Stimulated activated naive CD8-positive, alpha-beta T cell treated with anti-CD3 and anti-CD28 coated beads, Interleukin-15, amount 100 ng/mL, for 72 hours (primary cell): ENCODE results near the gene RNF13.
"Not testable (repeated sequence)": the region's sequence is repeated elsewhere in the genome, so short reads cannot be mapped to it uniquely, and the experiment has no call there.

Experiments
- ATAC-seq: fragments of 150-1000 bp; cut with Tn5 transposase; 2 replicates; pipeline ENCODE4 v1.10.0; 2021; ENCODE audit warnings: mild to moderate bottlenecking, moderate library complexity
- DNase-seq, 2 donors: peaks; one replicate each; pipeline ENCODE4 v3.0.0; 2021 to 2022
- H3K27ac Mint-ChIP-seq, 2 donors: one replicate each; pipeline ENCODE4 v1.8.0; 2022; ENCODE audit warnings: mild to moderate bottlenecking in 2 of 2, mixed read lengths in 2 of 2, moderate library complexity in 2 of 2
- H3K27me3 Mint-ChIP-seq: one replicate; pipeline ENCODE4 v1.8.0; 2022; ENCODE audit warnings: mixed read lengths
- H3K4me1 Mint-ChIP-seq: one replicate; pipeline ENCODE4 v1.8.0; 2022; ENCODE audit warnings: mild to moderate bottlenecking, mixed read lengths
- H3K4me3 Mint-ChIP-seq, 2 donors: one replicate each; pipeline ENCODE4 v1.8.0; 2022; ENCODE audit warnings: mild to moderate bottlenecking in 2 of 2, mixed read lengths in 2 of 2, moderate library complexity in 1 of 2
- H3K9me3 Mint-ChIP-seq, 2 donors: one replicate each; pipeline ENCODE4 v1.8.0; 2022; ENCODE audit warnings: mixed read lengths in 2 of 2

The RNF13 gene

GRCh38 chr3:149968216-149968615, 155.2 kb downstream of the RNF13 start:
- Mint-ChIP-seq H3K9me3 (no peaks in the 10 kb centered on the region), H3K4me3 (no peak overlapping the region), H3K27ac (no peak overlapping the region), H3K4me1 (peaks cover 15% of the 10 kb centered on the region), H3K27me3 (peaks cover 15% of the 10 kb centered on the region)
- DNase-seq (no peak), ATAC-seq (no peak)

GRCh38 chr3:149969110-149969939, 156.3 kb downstream of the RNF13 start:
- no peaks in the 10 kb centered on the region for H3K9me3 Mint-ChIP-seq
- peaks cover 15% of the 10 kb centered on the region for H3K4me1 Mint-ChIP-seq
- no peak overlapping the region for H3K27ac Mint-ChIP-seq
- no peak for ATAC-seq
- peaks cover 23% of the 10 kb centered on the region for H3K27me3 Mint-ChIP-seq
- no peak for DNase-seq
- H3K4me3 Mint-ChIP-seq: peak overlapping the region; percentile 77 to 87

GRCh38 chr3:149969940-149970715, 157.1 kb downstream of the RNF13 start:
- peak; percentile 79 to 81 for DNase-seq
- Mint-ChIP-seq H3K4me1 (peaks cover 15% of the 10 kb centered on the region), H3K4me3 (peak overlapping the region; percentile 87), H3K27me3 (peaks cover 28% of the 10 kb centered on the region), H3K9me3 (no peaks in the 10 kb centered on the region), H3K27ac (peak overlapping the region in 1 of 2 donors; percentile 64)
- peak; percentile 77 for ATAC-seq

- Mint-ChIP-seq H3K9me3 (no peaks in the 10 kb centered on the region), H3K27ac (peak within 1 kb of the TSS; percentile 33 to 64), H3K27me3 (peaks cover 34% of the 10 kb centered on the region), H3K4me1 (peaks cover 15% of the 10 kb centered on the region), H3K4me3 (peak within 1 kb of the TSS; percentile 88)
- ATAC-seq: peak; percentile 71
- peak; percentile 44 to 49 for DNase-seq
Observed at GRCh38 chr3:149970716-149971402, 157.8 kb downstream of the RNF13 start, which contains the start of gene PFN2. Gene PFN2, minus strand, starts transcription at chr3:149970895. Its CDS starts 39 bp downstream, at chr3:149970856.

- H3K27me3 Mint-ChIP-seq: peaks cover 37% of the 10 kb centered on the region
- DNase-seq (peak; percentile 18 to 21), ATAC-seq (peak; percentile 27)
- no peaks in the 10 kb centered on the region for H3K9me3 Mint-ChIP-seq
- H3K4me1 Mint-ChIP-seq: peaks cover 15% of the 10 kb centered on the region
- H3K4me3 Mint-ChIP-seq: peak overlapping the region; percentile 88
- peak overlapping the region; percentile 20 to 33 for H3K27ac Mint-ChIP-seq
Observed at GRCh38 chr3:149971403-149972075, 158.5 kb downstream of the RNF13 start.

GRCh38 chr3:149975919-149976318, 162.9 kb downstream of the RNF13 start:
- H3K4me3 Mint-ChIP-seq: no peak overlapping the region
- H3K27ac Mint-ChIP-seq: no peak overlapping the region
- ATAC-seq (peak; percentile 62), DNase-seq (no peak)
- peaks cover 9% of the 10 kb centered on the region for H3K4me1 Mint-ChIP-seq
- peaks cover 47% of the 10 kb centered on the region for H3K27me3 Mint-ChIP-seq
- H3K9me3 Mint-ChIP-seq: no peaks in the 10 kb centered on the region

GRCh38 chr3:149977386-149977785, 164.4 kb downstream of the RNF13 start:
- no peak for DNase-seq
- Mint-ChIP-seq H3K27me3 (peaks cover 34% of the 10 kb centered on the region), H3K4me3 (no peak overlapping the region), H3K4me1 (no peaks in the 10 kb centered on the region), H3K9me3 (no peaks in the 10 kb centered on the region), H3K27ac (no peak overlapping the region)
- no peak for ATAC-seq

- not testable (repeated sequence) for H3K27ac Mint-ChIP-seq, H3K4me3 Mint-ChIP-seq
Observed at GRCh38 chr3:149981979-149982378, 169.0 kb downstream of the RNF13 start.

GRCh38 chr3:149983053-149983452, 170.0 kb downstream of the RNF13 start:
- peaks cover 11% of the 10 kb centered on the region for H3K27me3 Mint-ChIP-seq
- not testable (repeated sequence) for DNase-seq, H3K9me3 Mint-ChIP-seq, H3K4me3 Mint-ChIP-seq, ATAC-seq, H3K4me1 Mint-ChIP-seq, H3K27ac Mint-ChIP-seq

More at GRCh38 chr3:149981979-149982378, 169.0 kb downstream of the RNF13 start:
- ATAC-seq: peak; percentile 52
- H3K4me1 Mint-ChIP-seq, DNase-seq, H3K9me3 Mint-ChIP-seq: not testable (repeated sequence)
- peaks cover 10% of the 10 kb centered on the region for H3K27me3 Mint-ChIP-seq

GRCh38 chr3:149983628-149984027, 170.6 kb downstream of the RNF13 start:
- DNase-seq (no peak), ATAC-seq (no peak)
- Mint-ChIP-seq H3K27me3 (peaks cover 10% of the 10 kb centered on the region), H3K4me1 (no peaks in the 10 kb centered on the region), H3K27ac (no peak overlapping the region), H3K9me3 (no peaks in the 10 kb centered on the region), H3K4me3 (no peak overlapping the region)

- no peak overlapping the region for H3K4me3 Mint-ChIP-seq
- no peak overlapping the region for H3K27ac Mint-ChIP-seq
- DNase-seq (no peak), ATAC-seq (no peak)
- peaks cover 0 to 12% of the 10 kb centered on the region in 2 donors for H3K9me3 Mint-ChIP-seq
- H3K4me1 Mint-ChIP-seq: no peaks in the 10 kb centered on the region
- H3K27me3 Mint-ChIP-seq: peaks cover 10% of the 10 kb centered on the region
Observed at GRCh38 chr3:149989307-149989706, 176.3 kb downstream of the RNF13 start.

GRCh38 chr3:149990423-149990948, 177.5 kb downstream of the RNF13 start:
- H3K4me1 Mint-ChIP-seq: no peaks in the 10 kb centered on the region
- H3K27ac Mint-ChIP-seq: no peak overlapping the region
- peaks cover 11 to 24% of the 10 kb centered on the region in 2 donors for H3K9me3 Mint-ChIP-seq
- no peak overlapping the region for H3K4me3 Mint-ChIP-seq
- DNase-seq (no peak), ATAC-seq (no peak)
- H3K27me3 Mint-ChIP-seq: peaks cover 18% of the 10 kb centered on the region

- ATAC-seq (no peak), DNase-seq (no peak)
- no peak overlapping the region for H3K27ac Mint-ChIP-seq
- peaks cover 34% of the 10 kb centered on the region for H3K27me3 Mint-ChIP-seq
- H3K4me1 Mint-ChIP-seq: no peaks in the 10 kb centered on the region
- H3K4me3 Mint-ChIP-seq: no peak overlapping the region
- H3K9me3 Mint-ChIP-seq: peaks cover 15 to 26% of the 10 kb centered on the region in 2 donors
Observed at GRCh38 chr3:149992416-149993058, 179.5 kb downstream of the RNF13 start.

GRCh38 chr3:149998946-149999345, 185.9 kb downstream of the RNF13 start:
- Mint-ChIP-seq H3K27me3 (peaks cover 25% of the 10 kb centered on the region), H3K4me3 (no peak overlapping the region), H3K4me1 (no peaks in the 10 kb centered on the region), H3K9me3 (peaks cover 15 to 27% of the 10 kb centered on the region in 2 donors), H3K27ac (no peak overlapping the region)
- DNase-seq (no peak), ATAC-seq (no peak)
